GM19397 (cell line): ENCODE results near the gene MAN2A1.
"Not testable (repeated sequence)": the region's sequence is repeated elsewhere in the genome, so short reads cannot be mapped to it uniquely, and the experiment has no call there.

Experiments used
- ATAC-seq: cut with Tn5 transposase; IDR thresholded peaks from one replicate; pipeline ENCODE4 v1.9.1; 2021; ENCODE audit warnings: mild to moderate bottlenecking, moderate library complexity; ENCODE audit not compliant: unreplicated experiment

Gene MAN2A1

GRCh38 chr5:109812698-109813097 lies 123.0 kb downstream of the MAN2A1 start:
- no peak for ATAC-seq

GRCh38 chr5:109816732-109817131 lies 127.0 kb downstream of the MAN2A1 start:
- ATAC-seq, result no peak

- no peak for ATAC-seq
Measured at GRCh38 chr5:109819878-109820277, 130.2 kb downstream of the MAN2A1 start.

- no peak for ATAC-seq
Measured at GRCh38 chr5:109823597-109823996, 133.9 kb downstream of the MAN2A1 start.

GRCh38 chr5:109825450-109825849 lies 135.7 kb downstream of the MAN2A1 start:
- no peak for ATAC-seq

GRCh38 chr5:109826426-109826825 lies 136.7 kb downstream of the MAN2A1 start:
- ATAC-seq, result no peak

GRCh38 chr5:109829331-109829730 lies 139.6 kb downstream of the MAN2A1 start:
- ATAC-seq, result no peak

- no peak for ATAC-seq
Measured at GRCh38 chr5:109830955-109831502, 141.3 kb downstream of the MAN2A1 start.

GRCh38 chr5:109832207-109833188 lies 142.8 kb downstream of the MAN2A1 start:
- not testable (repeated sequence) for ATAC-seq

GRCh38 chr5:109833946-109834345 lies 144.2 kb downstream of the MAN2A1 start:
- no peak for ATAC-seq

GRCh38 chr5:109836280-109836679 lies 146.6 kb downstream of the MAN2A1 start:
- no peak for ATAC-seq

GRCh38 chr5:109837231-109837861 lies 147.6 kb downstream of the MAN2A1 start:
- ATAC-seq, result no peak

GRCh38 chr5:109838157-109838556 lies 148.4 kb downstream of the MAN2A1 start:
- no peak for ATAC-seq

GRCh38 chr5:109844148-109844547 lies 154.4 kb downstream of the MAN2A1 start:
- ATAC-seq, result no peak

GRCh38 chr5:109844695-109845094 lies 155.0 kb downstream of the MAN2A1 start:
- ATAC-seq, result no peak

GRCh38 chr5:109848130-109848529 lies 158.4 kb downstream of the MAN2A1 start:
- ATAC-seq, result no peak

- ATAC-seq, result no peak
Measured at GRCh38 chr5:109849478-109850088, 159.9 kb downstream of the MAN2A1 start.

- ATAC-seq, result no peak
Measured at GRCh38 chr5:109852371-109853155, 162.8 kb downstream of the MAN2A1 start.

GRCh38 chr5:109853377-109853776 lies 163.7 kb downstream of the MAN2A1 start:
- ATAC-seq, result no peak

GRCh38 chr5:109855056-109855455 lies 165.3 kb downstream of the MAN2A1 start:
- no peak for ATAC-seq
